H7 (cell line): ENCODE measurements around the gene TRABD. TPM values are rescaled to one million over a fixed set of nuclear protein-coding genes. Genes with fewer than 3 reads are reported as not detected.

Experiments
- total RNA-seq: library from RNA; depleted of rRNA; stranded (reverse); fragments of >200 nt; shearing (Covaris generic); gene quantifications from 2 replicates; pipeline ENCODE4 v1.2.3, GENCODE V29; 2014; rRNA removed

Gene TRABD
- total RNA-seq, 1 experiment from 2014 or later: 84.6 TPM

Other genes starting within 250 kb of the TRABD start
- 71.2 and 79.7 TPM in 2 replicates for gene PIM3, start 225.1 kb upstream of the TRABD start, total RNA-seq
- 0.04 TPM in 1 of 2 replicates, not detected in the other for gene IL17REL, start 173.1 kb upstream of the TRABD start, total RNA-seq
- gene TTLL8, start 127.6 kb upstream of the TRABD start, total RNA-seq: not detected in 2 replicates
- gene MLC1, start 100.5 kb upstream of the TRABD start, total RNA-seq: 0.14 TPM in 1 of 2 replicates, not detected in the other
- not detected in 2 replicates for gene MOV10L1, start 95.9 kb upstream of the TRABD start, total RNA-seq
- 2.2 and 2.6 TPM in 2 replicates for gene PANX2, start 15.2 kb upstream of the TRABD start, total RNA-seq
- 27.8 and 29.9 TPM in 2 replicates for gene SELENOO, start 15.1 kb downstream of the TRABD start, total RNA-seq
- 24.0 and 31.6 TPM in 2 replicates for gene TUBGCP6, start 59.1 kb downstream of the TRABD start, total RNA-seq
- gene HDAC10, start 65.4 kb downstream of the TRABD start, total RNA-seq: 15.7 and 22.4 TPM in 2 replicates
- gene MAPK12, start 75.8 kb downstream of the TRABD start, total RNA-seq: 21.2 and 23.8 TPM in 2 replicates
- 1.4 and 2.4 TPM in 2 replicates for gene MAPK11, start 84.5 kb downstream of the TRABD start, total RNA-seq
- 33.4 and 39.8 TPM in 2 replicates for gene PLXNB2, start 121.7 kb downstream of the TRABD start, total RNA-seq
- 0.52 and 1.1 TPM in 2 replicates for gene DENND6B, start 141.1 kb downstream of the TRABD start, total RNA-seq
- gene PPP6R2, start 157.4 kb downstream of the TRABD start, total RNA-seq: 47.0 and 48.7 TPM in 2 replicates